ENCODE measurements around the gene PRKAB1. TPM values are rescaled to one million over a fixed set of nuclear protein-coding genes. Genes with fewer than 3 reads are reported as not detected.
"Not testable (repeated sequence)": the region's sequence is repeated elsewhere in the genome, so short reads cannot be mapped to it uniquely, and the experiment has no call there.

Gene PRKAB1
- polyA plus RNA-seq (ENCODE audit: insufficient read length): 24.3 TPM

GRCh38 chr12:119667577-119668323 lies at the start of gene PRKAB1:
TSS of gene PRKAB1 (plus strand) at chr12:119668133. CDS start at chr12:119668245, 112 bp downstream.
- peak; percentile 86 for DNase-seq (ENCODE audit: low read depth)

GRCh38 chr12:119618328-119618896 lies 49.5 kb upstream of the PRKAB1 start:
- DNase-seq (ENCODE audit: low read depth): not testable (repeated sequence)

GRCh38 chr12:119620490-119620889 lies 47.4 kb upstream of the PRKAB1 start:
- no peak for DNase-seq (ENCODE audit: low read depth)

GRCh38 chr12:119621878-119622277 lies 46.1 kb upstream of the PRKAB1 start:
- DNase-seq (ENCODE audit: low read depth): no peak

- DNase-seq (ENCODE audit: low read depth): no peak
Measured at GRCh38 chr12:119624966-119625365, 43.0 kb upstream of the PRKAB1 start.

- no peak for DNase-seq (ENCODE audit: low read depth)
Measured at GRCh38 chr12:119627019-119627643, 40.8 kb upstream of the PRKAB1 start.

- no peak for DNase-seq (ENCODE audit: low read depth)
Measured at GRCh38 chr12:119627686-119628085, 40.2 kb upstream of the PRKAB1 start.

GRCh38 chr12:119630223-119630780 lies 37.6 kb upstream of the PRKAB1 start:
- no peak for DNase-seq (ENCODE audit: low read depth)

- no peak for DNase-seq (ENCODE audit: low read depth)
Measured at GRCh38 chr12:119630962-119631550, 36.9 kb upstream of the PRKAB1 start.

GRCh38 chr12:119631930-119632678 lies 35.8 kb upstream of the PRKAB1 start:
- no peak for DNase-seq (ENCODE audit: low read depth)

GRCh38 chr12:119634743-119635142 lies 33.2 kb upstream of the PRKAB1 start:
- no peak for DNase-seq (ENCODE audit: low read depth)

- no peak for DNase-seq (ENCODE audit: low read depth)
Measured at GRCh38 chr12:119642986-119643385, 24.9 kb upstream of the PRKAB1 start.

- no peak for DNase-seq (ENCODE audit: low read depth)
Measured at GRCh38 chr12:119644930-119645329, 23.0 kb upstream of the PRKAB1 start.

- DNase-seq (ENCODE audit: low read depth): no peak
Measured at GRCh38 chr12:119645535-119646059, 22.3 kb upstream of the PRKAB1 start.

GRCh38 chr12:119649202-119649808 lies 18.6 kb upstream of the PRKAB1 start:
- DNase-seq (ENCODE audit: low read depth): no peak

- no peak for DNase-seq (ENCODE audit: low read depth)
Measured at GRCh38 chr12:119652665-119653064, 15.3 kb upstream of the PRKAB1 start.

GRCh38 chr12:119657001-119657400 lies 10.9 kb upstream of the PRKAB1 start:
- not testable (repeated sequence) for DNase-seq (ENCODE audit: low read depth)

- not testable (repeated sequence) for DNase-seq (ENCODE audit: low read depth)
Measured at GRCh38 chr12:119658166-119658565, 9.8 kb upstream of the PRKAB1 start.

GRCh38 chr12:119659289-119659897 lies 8.5 kb upstream of the PRKAB1 start:
- no peak for DNase-seq (ENCODE audit: low read depth)

- DNase-seq (ENCODE audit: low read depth): no peak
Measured at GRCh38 chr12:119660076-119660475, 7.9 kb upstream of the PRKAB1 start.

All from forelimb muscle (tissue), 1 donor.